ENCODE results near the gene CACNA1A.

CACNA1A gene

GRCh38 chr19:13355356-13355755 is 150.9 kb downstream of the CACNA1A start:
- FAIRE-seq (no peak), DNase-seq (ENCODE audit: insufficient read length, low spot score) (no peak)
- no peak for TF ChIP-seq CTCF (IDR thresholded peaks at IDR 0.05; ENCODE audit: insufficient read depth, missing control alignments)

- FAIRE-seq, result no peak
- no peak for DNase-seq (ENCODE audit: insufficient read length, low spot score)
- TF ChIP-seq CTCF (IDR thresholded peaks at IDR 0.05; ENCODE audit: insufficient read depth, missing control alignments), result no peak
Observed at GRCh38 chr19:13353625-13354024, 152.7 kb downstream of the CACNA1A start.

GRCh38 chr19:13350759-13351158 is 155.5 kb downstream of the CACNA1A start:
- FAIRE-seq (no peak), DNase-seq (ENCODE audit: insufficient read length, low spot score) (no peak)
- TF ChIP-seq CTCF (IDR thresholded peaks at IDR 0.05; ENCODE audit: insufficient read depth, missing control alignments), result no peak

- no peak for DNase-seq (ENCODE audit: insufficient read length, low spot score)
- no peak for FAIRE-seq
- TF ChIP-seq CTCF (IDR thresholded peaks at IDR 0.05; ENCODE audit: insufficient read depth, missing control alignments), result no peak
Observed at GRCh38 chr19:13350072-13350471, 156.2 kb downstream of the CACNA1A start.

GRCh38 chr19:13347367-13347766 is 158.9 kb downstream of the CACNA1A start:
- no peak for DNase-seq (ENCODE audit: insufficient read length, low spot score)
- FAIRE-seq, result no peak
- no peak for TF ChIP-seq CTCF (IDR thresholded peaks at IDR 0.05; ENCODE audit: insufficient read depth, missing control alignments)

GRCh38 chr19:13343514-13343913 is 162.8 kb downstream of the CACNA1A start:
- FAIRE-seq (no peak), DNase-seq (ENCODE audit: insufficient read length, low spot score) (no peak)
- TF ChIP-seq CTCF (IDR thresholded peaks at IDR 0.05; ENCODE audit: insufficient read depth, missing control alignments), result no peak

- FAIRE-seq, result no peak
- no peak for DNase-seq (ENCODE audit: insufficient read length, low spot score)
- no peak for TF ChIP-seq CTCF (IDR thresholded peaks at IDR 0.05; ENCODE audit: insufficient read depth, missing control alignments)
Observed at GRCh38 chr19:13342672-13343071, 163.6 kb downstream of the CACNA1A start.

Measured in D721Med (cell line).